A172 (cell line): ENCODE data around the gene MED19. TPM values are rescaled to one million over a fixed set of nuclear protein-coding genes. Genes with fewer than 3 reads are reported as not detected.
A peak's percentile ranks its signal among the peaks of the same experiment; 100 is the strongest.
"Not testable (repeated sequence)": the region's sequence is repeated elsewhere in the genome, so short reads cannot be mapped to it uniquely, and the experiment has no call there.

Experiments
- DNase-seq: peaks from one replicate; pipeline ENCODE4 v3.0.0-alpha.2; 2015; ENCODE audit warnings: low spot score
- total RNA-seq: library from RNA; depleted of rRNA; stranded (reverse); fragments of >200 nt; shearing (Covaris generic); gene quantifications from 2 replicates; pipeline ENCODE4 v1.2.3, GENCODE V29; 2014

Gene MED19
- total RNA-seq, 1 experiment from 2014 or later = 30.4 TPM

DNA sequence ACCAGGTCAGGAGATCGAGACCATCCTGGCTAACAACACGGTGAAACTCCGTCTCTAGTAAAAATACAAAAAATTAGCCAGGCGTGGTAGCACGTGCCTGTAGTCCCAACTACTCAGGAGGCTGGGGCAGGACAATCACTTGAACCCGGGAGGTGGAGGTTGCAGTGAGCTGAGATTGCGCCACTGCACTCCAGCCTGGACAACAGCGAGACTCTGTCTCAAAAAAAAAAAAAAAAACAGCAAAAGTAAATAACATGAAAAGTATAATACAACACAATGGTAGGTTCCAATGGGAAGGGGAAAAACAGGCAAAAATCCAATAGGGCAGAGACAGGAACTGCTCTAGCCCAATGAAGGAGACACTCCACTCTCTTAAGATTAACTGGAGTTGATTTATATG, 6.6 kb downstream of the MED19 start:
- not testable (repeated sequence) for DNase-seq

DNA sequence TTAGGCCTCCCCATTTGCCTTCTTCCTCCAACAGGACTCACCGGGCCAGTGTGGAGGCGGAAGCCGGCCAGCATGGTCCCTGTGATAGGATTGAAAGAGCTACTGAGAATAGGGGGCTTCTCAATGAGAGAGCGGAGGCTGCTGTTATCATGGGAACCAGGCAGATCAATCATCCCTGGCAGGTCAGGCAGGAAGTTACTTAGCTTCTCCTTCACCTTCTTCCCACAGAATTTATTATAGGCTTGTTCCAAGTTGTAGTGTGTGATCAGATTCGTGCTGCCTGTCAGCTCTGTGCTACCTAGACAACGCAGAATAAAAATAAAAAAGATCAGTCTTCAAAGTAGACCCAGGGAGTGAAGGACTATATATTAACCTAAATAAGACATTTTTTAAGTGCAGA, 7.1 kb downstream of the MED19 start:
- DNase-seq = no peak

DNA sequence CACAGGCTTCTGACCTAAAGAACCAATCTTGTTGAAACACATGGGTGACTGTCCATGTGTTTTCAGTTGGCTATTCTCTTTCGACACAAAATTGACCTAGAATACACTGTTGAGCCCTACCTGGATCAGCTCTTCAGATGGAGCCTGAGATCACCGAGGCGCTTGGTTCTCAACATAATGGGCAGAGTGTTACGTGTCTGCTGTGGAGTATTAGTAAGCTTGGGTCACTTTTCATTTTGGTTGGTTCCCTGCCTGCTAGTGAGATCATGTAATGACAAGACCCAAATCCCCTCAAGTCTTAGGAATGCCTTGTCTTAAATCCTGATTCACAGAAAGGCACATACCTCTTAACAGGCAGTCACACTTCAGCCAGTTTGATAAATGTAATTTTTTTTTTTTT, 8.7 kb downstream of the MED19 start:
- no peak for DNase-seq

DNA sequence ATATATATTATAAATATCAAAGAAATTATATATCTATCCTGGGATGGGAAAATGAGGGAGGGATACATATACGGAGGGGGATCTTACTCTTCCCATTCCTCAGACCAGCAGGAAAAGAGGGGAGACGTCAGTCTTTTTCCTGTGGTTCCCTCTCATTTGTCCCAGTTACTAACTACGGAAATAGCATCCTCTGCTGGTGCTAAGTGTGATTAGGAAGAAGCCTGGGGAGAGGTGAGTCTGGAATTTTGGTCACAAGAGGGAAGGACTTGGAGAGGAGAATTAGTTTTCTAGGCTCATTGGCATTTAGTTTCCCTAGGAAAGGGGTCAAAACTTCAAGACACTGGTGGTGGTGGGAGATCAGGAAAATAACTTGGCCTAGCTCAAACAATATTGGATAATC, 11.6 kb downstream of the MED19 start:
- DNase-seq = no peak

DNA sequence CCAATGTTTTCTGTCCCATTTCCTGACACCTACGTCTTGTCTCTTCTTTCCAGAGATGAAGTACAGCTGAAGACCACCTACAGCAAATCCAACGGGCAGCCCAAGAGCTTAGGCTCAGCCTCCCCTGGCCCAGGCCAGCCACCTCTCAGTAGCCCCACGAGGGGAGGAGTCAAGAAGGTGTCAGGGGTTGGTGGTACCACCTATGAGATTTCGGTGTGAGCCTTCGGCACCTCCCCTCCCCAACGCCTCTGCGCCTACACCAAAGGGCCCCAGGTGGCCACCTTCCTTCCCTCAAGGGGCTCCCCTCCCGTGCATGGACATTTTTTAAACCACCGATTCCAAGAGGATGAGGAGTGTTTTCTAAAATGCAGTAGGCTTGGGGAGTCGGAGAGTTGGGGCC, 12.2 kb downstream of the MED19 start:
- DNase-seq = no peak

DNA sequence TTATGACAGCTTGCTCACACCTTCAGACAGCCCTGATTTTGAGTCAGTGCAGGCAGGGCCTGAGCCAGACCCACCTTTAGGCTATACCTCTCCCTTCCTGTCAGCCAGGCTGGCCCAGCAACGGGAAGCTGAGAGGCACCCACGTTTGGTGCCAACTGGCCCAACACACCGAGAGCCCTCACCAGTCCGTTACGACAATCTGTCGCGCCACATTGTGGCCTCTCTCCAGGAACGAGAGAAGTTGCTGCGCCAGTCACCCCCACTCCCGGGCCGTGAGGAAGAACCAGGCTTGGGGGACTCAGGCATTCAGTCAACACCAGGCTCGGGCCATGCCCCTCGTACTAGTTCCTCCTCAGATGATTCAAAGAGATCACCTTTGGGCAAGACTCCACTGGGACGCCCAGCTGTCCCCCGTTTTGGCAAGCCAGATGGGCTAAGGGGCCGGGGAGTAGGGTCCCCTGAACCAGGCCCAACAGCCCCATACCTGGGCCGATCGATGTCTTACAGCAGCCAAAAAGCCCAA, 13.1 kb downstream of the MED19 start:
- no peak for DNase-seq

DNA sequence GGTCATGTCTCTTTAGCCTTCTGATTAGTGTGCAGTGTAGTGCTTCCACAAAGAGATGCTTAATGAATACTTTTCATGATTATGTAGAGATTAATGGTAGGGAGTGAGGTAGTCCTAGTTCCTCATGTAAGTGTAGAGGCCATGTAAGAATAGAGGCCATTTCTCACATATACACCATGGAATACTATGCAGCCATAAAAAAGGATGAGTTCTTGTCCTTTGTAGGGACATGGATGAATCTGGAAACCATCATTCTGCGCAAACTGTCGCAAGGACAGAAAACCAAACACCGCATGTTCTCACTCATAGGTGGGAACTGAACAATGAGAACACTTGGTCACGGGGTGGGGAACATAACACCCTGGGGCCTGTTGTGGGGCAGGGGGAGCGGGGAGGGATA, 21.5 kb downstream of the MED19 start:
- DNase-seq = not testable (repeated sequence)

DNA sequence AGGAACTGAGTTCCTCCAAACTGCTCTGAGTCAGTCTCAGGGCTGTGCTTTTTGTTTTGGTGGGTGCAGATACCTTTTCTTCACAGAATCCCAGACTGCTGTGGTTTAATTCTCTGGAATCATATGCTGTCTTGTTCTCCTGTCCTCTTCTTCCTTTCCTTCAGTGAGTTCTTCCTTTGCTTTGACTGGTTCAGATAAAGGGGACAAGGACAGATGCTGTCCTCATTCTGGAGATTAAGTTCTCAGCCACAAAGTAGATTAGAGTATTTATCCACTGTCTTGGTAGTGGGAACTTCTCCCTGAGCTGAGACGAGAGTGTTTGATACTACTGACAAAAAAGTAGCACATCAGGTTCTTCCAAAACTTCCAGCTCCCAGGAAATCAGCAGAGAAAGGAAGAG, 30.8 kb downstream of the MED19 start:
- DNase-seq = no peak

DNA sequence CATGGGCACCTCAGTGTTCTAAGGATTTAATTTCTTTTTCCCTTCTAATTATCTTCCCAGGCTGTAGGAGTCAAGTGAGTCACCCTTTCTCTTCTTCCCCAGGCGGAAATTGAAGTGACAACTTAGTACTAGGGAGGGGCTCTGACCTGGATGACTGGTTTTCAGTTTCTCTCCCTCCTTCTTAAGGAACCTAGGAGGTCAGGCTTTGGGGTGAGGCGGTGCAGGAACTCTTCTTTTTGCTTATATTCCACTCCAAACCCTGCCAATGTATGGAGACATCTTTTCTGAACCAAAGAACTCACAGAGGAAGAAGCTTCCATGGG, 31.5 kb downstream of the MED19 start:
- DNase-seq = peak; percentile 64

DNA sequence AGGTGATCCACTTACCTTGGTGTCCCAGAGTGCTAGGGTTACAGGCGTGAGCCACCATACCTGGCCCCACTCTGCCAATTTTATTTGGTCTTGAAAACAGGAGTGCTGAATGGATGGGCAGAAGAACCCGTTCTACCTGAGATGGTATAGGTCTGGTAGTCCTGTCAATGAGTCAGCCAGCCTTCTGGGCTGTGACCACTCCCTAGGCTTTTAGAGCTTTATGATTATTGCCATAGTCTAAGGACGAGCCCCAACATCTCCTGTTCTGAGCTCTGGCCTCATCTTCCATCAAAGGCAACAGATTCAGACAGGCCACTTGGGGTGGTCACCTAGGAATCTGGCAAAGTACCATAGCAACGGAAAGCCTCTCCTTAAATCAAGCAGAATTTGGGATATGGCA, 32.6 kb downstream of the MED19 start:
- no peak for DNase-seq

DNA sequence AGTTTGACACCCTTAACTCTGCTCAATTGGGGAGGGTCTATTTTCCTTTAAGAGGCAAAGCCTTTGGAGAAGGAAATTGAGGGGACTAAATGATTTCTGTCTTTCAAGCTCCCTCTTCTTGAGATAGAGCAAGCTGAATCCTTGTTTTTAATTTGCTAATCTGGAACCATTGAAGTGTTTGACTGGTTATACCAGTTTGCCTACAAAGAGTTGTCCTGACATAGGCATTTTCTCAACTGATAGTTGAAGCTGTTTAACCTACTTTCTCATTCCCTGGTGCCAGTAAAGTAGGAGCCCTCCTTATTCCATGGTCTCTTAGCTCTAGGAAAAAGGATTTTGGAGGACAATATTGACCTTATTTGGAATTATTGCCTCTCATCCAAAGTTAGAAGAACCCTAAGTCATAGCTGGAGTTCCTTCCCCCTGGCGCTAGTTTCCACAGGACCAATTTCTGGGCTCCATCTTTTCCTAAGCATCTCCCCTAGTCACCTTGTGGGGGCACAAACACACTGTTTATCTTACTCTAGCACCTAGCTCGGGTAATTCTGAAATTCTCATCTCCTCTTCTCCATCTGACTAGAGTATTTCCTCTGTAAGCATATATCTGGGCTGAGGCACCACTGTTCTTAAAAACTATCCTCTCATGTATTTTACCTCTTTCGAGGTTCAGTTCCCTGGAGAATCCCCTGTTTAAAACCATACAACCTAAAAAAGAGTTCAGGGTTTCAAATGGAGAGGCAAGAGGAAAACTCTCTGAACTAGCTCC, 36.7 kb downstream of the MED19 start:
- DNase-seq = no peak

DNA sequence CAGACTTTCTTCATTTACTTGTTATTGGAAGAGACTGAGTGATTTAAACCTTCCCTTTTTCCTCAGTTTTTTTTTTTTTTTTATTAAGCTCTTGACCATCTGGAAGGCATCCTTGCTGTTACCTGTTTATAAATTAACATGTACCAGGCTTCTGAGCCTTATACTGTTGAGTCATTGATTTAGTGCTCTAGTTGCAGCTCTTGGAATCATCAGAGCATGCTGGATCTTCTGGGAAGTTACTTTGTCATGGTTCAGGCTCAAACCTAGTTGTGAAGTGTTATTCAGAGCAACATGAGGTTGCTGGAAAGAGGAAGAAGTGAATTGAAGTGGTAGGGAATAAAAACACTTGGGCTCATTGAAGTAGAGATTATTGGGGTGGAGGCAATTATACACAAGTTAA, 37.8 kb downstream of the MED19 start:
- no peak for DNase-seq

DNA sequence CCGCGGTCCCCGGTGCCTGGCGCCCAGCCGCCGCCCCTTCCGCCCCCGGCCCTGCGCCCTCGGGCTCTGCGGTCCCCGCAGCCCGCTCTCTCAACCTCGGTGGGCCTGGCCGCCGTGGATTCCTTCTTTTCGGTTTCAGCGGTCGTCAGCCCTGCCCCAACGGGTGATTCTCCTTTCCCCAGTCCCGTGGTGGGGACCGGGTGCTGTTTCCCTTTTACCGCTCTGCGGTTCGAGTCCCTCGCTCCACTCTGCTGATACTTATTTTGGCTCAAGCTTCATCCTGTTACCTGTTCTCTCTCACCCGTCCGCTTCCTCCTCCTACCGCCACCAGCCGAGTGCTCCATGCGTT, 43.6 kb downstream of the MED19 start:
- no peak for DNase-seq

DNA sequence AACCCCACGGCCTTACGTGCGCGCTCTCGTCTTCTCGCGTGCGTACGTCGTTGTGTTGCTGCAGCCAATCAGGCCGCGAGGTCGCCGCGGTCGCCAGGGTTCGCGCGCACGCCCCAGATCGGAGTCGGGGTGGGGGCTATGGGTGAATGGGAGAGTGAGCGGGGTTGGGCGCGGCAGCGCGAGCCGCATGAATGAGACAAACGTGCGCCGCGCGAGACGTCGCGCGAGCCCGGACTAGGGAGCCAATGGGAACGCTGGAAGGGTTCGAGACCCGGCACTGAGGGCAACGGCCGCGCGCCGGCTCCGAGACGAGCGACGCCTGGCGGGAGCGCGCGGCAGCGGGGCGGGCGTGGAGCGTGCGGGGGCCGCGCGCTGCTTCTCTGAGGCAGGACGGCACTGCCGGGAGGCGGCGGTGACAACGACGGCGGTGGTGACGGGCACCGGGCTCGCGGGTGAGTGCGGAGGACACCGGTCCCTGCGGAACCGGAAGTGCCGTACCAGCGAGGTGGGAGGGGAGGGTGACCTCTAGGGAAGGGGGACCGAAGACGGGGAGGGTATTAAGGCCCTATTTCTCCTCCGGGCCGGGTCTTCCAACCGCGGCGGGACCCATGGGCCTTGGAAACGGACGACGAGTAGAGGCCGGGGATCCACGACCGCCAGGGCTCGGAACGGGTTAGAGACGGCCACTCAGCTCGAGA, 44.1 kb downstream of the MED19 start, which contains the start of gene ZDHHC5:
Gene ZDHHC5 (plus strand): TSS at position 379 of the 698 bp plus-strand sequence. CDS start 4,977 bp downstream, outside the sequence.
- peak; percentile 89 for DNase-seq

DNA sequence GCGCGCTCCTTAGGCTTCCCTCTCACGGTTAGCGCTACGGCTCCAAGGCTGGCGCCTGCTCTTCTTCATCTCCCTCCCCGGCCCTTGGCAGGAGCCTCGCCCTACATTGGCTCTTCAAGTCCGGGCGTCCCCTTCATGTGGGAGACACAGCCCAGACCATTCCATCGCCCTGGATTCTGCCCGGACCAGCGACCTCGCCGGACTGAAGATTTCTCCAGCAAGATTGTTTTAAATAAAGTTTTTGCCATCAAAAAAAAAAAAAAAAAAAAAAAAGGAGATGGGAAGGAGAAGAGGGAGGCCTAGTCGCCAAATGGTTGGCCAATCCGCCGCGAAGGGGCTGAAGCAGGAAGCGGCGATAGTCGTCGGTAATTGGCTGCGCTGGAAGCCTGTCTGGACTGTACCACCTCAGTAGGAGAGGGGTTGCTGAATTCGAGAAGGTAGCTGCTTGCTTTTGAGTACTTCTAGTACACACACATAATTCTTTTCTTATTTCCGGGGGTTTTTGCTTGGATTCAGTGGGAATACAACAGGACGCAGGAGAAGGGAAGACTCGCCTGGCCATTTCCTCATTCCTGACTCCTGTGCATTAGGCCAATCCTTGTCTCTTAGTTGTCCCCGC, 44.8 kb downstream of the MED19 start:
- DNase-seq = peak; percentile 96

DNA sequence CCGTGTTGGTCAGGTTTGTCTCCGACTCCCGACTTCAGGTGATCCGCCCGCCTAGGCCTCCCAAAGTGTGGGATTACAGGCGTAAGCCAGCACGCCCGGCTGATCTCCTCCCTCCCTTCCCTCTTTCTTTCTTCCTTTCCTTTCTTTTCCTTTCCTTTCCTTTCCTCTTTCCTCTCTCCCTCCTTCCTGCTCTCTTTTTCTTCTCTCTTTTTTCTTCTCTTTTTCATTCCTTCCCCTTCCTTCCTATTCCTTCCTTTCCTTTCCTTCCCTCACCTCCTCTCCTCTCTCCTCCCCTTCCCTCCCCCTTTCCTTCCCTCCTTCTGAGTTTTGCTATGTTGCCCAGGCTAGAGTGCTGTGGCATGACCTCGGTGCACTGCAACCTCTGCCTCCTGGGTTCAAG, 48.0 kb downstream of the MED19 start:
- DNase-seq = no peak

DNA sequence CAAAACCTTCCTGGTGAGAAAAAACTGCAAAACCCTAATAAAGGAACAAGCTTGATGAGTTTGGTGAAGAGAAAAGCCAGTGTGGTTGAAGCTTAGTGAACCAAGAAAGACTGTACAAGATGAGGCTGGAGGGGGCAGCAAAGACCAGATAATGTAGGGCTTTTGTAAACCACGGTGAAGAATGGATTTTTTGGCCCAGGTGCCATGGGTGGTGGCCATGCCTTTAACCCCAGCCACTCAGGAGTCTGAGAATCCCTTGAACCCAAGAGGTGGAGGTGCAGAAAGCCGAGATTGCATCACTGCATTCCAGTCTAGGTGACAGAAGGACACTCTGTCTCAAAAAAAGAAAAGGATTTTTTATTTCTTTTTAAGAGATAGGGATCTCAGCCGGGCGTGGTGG, 49.1 kb downstream of the MED19 start:
- no peak for DNase-seq

DNA sequence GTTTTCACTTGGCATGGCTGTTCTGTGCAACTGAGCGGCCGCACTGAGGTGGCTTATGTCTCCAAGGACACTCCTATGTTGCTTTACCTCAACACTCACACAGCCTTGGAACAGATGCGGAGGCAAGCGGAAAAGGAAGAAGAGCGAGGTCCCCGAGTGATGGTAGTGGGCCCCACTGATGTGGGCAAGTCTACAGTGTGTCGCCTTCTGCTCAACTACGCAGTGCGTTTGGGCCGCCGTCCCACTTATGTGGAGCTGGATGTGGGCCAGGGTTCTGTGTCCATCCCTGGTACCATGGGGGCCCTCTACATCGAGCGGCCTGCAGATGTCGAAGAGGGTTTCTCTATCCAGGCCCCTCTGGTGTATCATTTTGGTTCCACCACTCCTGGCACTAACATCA, 52.3 kb downstream of the MED19 start:
- no peak for DNase-seq

DNA sequence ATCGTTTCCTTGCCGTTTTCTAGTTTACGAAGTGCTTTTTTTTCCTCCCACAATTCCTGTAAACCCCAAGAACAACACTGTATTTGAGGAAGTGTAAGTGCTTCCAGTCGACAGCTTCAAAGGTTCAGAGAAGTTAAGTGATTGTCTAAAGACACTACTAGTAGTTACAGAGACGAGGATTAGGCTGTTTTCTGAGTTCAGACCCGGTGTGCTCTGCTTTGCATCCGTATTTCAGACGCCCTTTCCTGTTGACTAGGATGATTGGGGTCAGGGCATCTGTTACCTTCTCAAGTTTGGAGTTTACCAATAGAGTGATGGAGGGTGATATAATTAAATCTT, 54.0 kb downstream of the MED19 start:
- DNase-seq = no peak

DNA sequence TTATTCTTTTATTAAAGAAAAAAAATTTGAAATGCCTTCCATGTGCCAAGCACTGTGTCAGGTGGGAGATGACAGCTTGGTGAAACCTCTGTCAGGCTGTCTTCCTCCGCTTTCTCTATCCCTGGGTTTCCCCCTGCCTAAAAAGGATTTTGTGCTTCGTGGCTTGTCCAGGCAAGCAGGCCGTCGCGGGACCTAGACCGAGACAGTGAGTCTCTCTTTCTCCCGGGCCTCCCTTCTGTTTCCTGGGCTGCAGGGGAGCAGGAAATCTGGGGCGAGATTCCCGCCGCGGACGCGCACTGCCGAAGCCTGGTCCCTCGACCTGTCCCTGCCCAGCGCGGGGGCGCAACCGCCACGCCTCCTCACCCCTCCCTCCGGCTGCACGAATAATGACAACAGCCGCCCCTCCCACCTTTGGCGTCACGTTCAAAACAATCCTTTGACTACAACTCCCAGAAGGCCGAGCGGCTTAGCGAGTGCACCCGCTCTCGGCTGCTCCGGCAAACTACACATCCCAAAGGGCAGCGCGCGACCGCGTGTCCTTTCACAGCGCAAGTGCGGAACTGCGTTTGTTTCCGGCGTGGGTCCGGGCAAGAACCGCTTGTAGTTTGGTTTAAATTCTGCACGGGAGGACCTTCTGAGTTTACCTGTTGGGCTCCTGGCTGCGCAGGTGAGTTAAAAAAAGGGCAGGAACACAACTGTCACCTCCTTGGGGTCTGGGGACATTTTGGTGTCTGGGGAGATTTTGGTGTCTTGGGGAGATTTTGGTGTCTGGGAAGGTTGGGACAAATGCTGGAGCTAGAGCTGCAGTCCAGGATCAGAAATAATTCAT, 54.6 kb downstream of the MED19 start, which contains the start of gene CLP1:
Gene CLP1 (plus strand): TSS at position 569 of the 829 bp plus-strand sequence. CDS start 1,715 bp downstream, outside the sequence.
- DNase-seq = peak; percentile 97

DNA sequence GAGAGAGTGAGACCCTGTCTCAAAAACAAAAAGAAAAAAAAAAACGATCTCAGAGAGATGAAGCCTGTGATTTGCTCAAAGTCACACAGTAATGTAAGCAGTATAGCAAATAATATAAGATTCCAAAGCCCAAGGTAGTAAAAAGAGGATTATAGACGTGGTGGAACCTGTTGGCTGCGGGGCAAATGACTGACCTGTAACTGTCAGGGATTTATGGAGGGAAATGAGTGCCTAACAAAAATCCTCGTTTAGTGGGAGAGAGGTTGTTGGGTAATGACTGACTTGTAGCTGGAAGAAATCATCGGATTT, 55.2 kb downstream of the MED19 start:
- no peak for DNase-seq
